Stomach (tissue), 4 donors: ENCODE results near the gene FAM110D.

Source experiments
- EP300 ChIP-seq: sonication (generic); formaldehyde crosslinking; IDR thresholded peaks from one replicate; pipeline ENCODE4 v1.6.1; 2017; ENCODE audit warnings: antibody characterized with exemption
- POLR2A ChIP-seq, 4 donors: fragments of 450-650 bp; IDR thresholded peaks; one replicate each; pipeline ENCODE4 v1.6.1; 2016; ENCODE audit warnings: antibody characterized with exemption in 4 of 4, control low read depth in 2 of 4, mild to moderate bottlenecking in 1 of 4, moderate library complexity in 1 of 4
- POLR2AphosphoS5 ChIP-seq, 3 donors: sonication (generic); formaldehyde crosslinking; IDR thresholded peaks; one replicate each; pipeline ENCODE4 v1.6.1; 2016; ENCODE audit warnings: antibody characterized with exemption in 3 of 3
- TF ChIP-seq, protein P1 (sequence below), 7 experiments: fragments of 450-650 bp in 4 of 7; fragments of 200-600 bp in 3 of 7; sonication (generic) in 3 of 7; IDR thresholded peaks; one replicate each; pipeline ENCODE4 v1.5.1; 2016 to 2019; ENCODE audit warnings: antibody characterized with exemption in 7 of 7, control low read depth in 2 of 7, mild to moderate bottlenecking in 1 of 7

DNA sequence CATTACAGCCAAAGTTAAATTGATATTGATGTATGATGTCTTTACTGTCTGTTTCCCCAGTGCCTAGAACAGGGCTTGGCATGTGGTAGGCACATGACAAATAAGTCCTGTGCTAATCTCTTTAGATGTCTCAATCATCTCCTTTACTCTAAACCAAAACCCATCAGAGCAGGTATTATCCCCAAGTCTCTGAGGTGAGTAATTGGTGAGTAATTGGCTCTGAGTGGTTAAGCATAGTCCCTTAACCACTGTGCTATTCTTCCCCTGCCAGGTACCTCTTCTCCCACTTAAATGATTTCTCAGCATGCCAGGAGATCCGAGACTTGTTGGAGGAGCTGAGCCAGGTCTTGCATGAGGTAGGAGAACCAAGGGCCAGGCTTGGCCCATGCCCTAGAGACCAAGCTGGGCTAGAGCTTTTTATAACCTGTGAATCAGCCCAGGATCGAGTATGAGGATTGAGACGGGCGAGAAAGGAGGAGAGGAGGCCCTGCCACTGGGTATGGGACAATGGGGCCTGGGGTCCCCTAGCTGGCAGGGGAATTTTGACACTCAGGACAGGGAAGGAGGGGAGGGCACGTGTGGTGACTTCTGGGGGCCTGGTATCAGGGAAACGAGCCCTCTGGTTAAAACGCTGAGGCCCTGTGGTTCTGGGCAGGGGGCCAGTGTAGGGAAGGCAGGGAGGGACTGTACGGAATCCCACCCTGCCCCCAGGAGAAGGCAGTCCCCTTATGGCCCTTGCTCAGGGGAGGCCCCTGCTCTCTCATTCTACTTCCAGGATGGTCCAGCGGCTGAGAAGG lies 22.9 kb downstream of the FAM110D start:
- TF ChIP-seq, protein P1, sequence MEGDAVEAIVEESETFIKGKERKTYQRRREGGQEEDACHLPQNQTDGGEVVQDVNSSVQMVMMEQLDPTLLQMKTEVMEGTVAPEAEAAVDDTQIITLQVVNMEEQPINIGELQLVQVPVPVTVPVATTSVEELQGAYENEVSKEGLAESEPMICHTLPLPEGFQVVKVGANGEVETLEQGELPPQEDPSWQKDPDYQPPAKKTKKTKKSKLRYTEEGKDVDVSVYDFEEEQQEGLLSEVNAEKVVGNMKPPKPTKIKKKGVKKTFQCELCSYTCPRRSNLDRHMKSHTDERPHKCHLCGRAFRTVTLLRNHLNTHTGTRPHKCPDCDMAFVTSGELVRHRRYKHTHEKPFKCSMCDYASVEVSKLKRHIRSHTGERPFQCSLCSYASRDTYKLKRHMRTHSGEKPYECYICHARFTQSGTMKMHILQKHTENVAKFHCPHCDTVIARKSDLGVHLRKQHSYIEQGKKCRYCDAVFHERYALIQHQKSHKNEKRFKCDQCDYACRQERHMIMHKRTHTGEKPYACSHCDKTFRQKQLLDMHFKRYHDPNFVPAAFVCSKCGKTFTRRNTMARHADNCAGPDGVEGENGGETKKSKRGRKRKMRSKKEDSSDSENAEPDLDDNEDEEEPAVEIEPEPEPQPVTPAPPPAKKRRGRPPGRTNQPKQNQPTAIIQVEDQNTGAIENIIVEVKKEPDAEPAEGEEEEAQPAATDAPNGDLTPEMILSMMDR (IDR thresholded peaks at IDR 0.05) = no peak
- no peak for TF ChIP-seq POLR2A (IDR thresholded peaks at IDR 0.05)
- TF ChIP-seq POLR2AphosphoS5 (IDR thresholded peaks at IDR 0.05) = no peak
- no peak for TF ChIP-seq EP300
